Endothelial cell (in vitro differentiated cells): Measurements from ENCODE around the gene DDX49. TPM values are rescaled to one million over a fixed set of nuclear protein-coding genes. Genes with fewer than 3 reads are reported as not detected.

Experiments used
- DNase-seq: peaks from one replicate; pipeline ENCODE4 v3.0.0; 2021; ENCODE audit warnings: low spot score
- H3K27ac Mint-ChIP-seq: one replicate; pipeline ENCODE4 v1.8.0; 2021; ENCODE audit warnings: mixed read lengths, inconsistent platforms; ENCODE audit not compliant: unreplicated experiment
- H3K27me3 Mint-ChIP-seq: one replicate; pipeline ENCODE4 v1.8.0; 2021; ENCODE audit warnings: mild to moderate bottlenecking, moderate library complexity, mixed read lengths, inconsistent platforms; ENCODE audit not compliant: unreplicated experiment
- H3K36me3 Mint-ChIP-seq: one replicate; pipeline ENCODE4 v1.8.0; 2021; ENCODE audit warnings: mild to moderate bottlenecking, low read depth, mixed read lengths, inconsistent platforms; ENCODE audit not compliant: unreplicated experiment
- H3K4me1 Mint-ChIP-seq: one replicate; pipeline ENCODE4 v1.8.0; 2021; ENCODE audit warnings: mild to moderate bottlenecking, mixed read lengths, inconsistent platforms; ENCODE audit not compliant: unreplicated experiment
- H3K4me3 Mint-ChIP-seq: one replicate; pipeline ENCODE4 v1.8.0; 2021; ENCODE audit warnings: mild to moderate bottlenecking, mixed read lengths, inconsistent platforms; ENCODE audit not compliant: unreplicated experiment
- H3K9me3 Mint-ChIP-seq: one replicate; pipeline ENCODE4 v1.8.0; 2021; ENCODE audit warnings: mixed read lengths, inconsistent platforms; ENCODE audit not compliant: unreplicated experiment
- CTCF ChIP-seq: fragments of 200-600 bp; sonication (generic); IDR thresholded peaks from one replicate; pipeline ENCODE4 v1.5.0; 2021; ENCODE audit warnings: antibody characterized with exemption; ENCODE audit not compliant: unreplicated experiment
- total RNA-seq: library from RNA; stranded (reverse); fragmentation: NEBNext Ultra II Directional; extraction: Animal tissue kit (Norgen Biotek cat#: 25700); gene quantifications from one replicate; pipeline ENCODE4 v1.2.1, GENCODE V29; 2021; ENCODE audit not compliant: unreplicated experiment

DDX49 gene
- total RNA-seq, 1 donor from 2014 or later = 33.7 TPM

DNA sequence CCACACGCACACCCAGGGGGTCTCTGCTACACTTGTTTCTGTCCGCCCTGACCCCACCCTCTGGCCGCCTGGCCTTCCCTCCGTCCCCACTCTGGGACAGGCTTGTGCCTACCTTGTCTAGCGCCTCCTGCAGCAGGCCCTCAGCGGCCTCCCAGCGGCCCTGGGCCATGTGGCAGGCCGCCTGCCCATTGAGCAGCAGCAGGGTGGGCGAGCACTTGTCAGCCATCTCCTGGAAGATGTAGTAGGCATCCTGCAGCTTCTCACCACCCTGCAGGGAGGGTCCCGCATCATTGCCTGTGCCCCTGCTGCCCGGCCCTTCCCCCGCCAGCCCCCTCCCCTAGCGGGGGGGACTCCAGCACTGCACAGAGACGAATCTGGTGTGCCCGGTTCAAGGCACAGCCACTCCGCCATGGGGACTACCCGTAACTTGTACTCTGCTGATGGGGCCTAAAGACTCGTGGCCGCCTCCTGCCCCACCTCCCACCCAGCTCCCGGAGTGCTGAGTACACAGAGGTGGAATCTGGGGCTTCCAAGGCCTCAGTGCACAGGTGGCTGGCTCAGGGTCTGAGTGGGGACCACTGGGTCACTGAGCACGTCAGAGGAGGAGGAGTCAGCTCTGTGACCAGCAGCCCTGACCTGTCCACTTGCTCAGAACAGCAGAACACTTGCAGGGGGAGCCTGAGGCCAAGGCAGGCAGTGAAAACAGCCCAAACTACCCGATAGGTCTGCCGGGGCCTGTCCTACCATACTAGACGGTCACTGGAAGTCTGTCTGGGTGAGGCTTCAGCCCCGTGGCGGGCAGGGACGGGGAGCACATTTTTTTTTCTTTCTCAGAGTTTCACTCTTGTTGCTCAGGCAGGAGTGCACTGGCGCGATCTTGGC is 16.1 kb upstream of the DDX49 start:
- H3K27ac Mint-ChIP-seq = no peak overlapping the region
- H3K4me3 Mint-ChIP-seq = no peak overlapping the region
- peaks cover 4% of the 10 kb centered on the region for H3K27me3 Mint-ChIP-seq

DNA sequence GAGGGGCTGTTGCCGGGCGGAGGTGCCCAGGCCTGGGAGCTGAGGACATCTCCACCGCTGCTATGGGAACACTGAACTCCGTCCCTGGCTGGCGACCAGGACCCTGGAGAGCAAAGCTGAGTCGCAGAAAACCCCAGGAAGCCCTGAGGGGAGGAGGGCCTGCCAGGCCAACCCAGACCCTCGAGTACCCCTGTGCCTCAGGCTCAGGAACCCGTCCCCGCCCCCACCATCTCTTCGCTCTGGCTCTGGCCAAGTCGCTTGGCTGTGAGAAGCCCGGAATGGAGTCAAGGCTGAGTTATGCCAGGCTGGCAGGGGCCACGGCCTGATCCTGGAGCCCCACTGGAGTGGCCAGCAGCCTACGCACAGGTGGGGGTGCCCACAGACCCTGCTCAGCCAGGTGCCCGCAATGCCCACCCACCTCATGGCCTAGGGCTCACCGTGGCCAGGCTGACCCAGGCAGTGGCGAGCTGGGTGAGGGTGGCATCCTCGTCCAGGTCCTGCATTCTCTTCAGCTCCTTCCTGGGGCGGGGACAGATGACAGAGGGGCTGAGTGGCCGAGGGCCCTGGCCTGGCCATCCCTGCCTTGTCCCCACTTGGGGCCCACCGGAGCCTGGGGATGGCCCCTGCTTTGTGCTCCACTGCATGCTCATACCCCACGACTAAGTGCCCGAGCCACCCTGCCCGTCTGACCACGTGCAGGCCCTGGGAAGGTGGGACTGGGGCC is 15.0 kb upstream of the DDX49 start:
- H3K4me1 Mint-ChIP-seq = no peaks in the 10 kb centered on the region
- no peak overlapping the region for H3K4me3 Mint-ChIP-seq
- no peak for DNase-seq
- H3K36me3 Mint-ChIP-seq = peaks cover 22% of the 10 kb centered on the region
- no peaks in the 10 kb centered on the region for H3K9me3 Mint-ChIP-seq
- no peak overlapping the region for H3K27ac Mint-ChIP-seq
- no peak for TF ChIP-seq CTCF
- H3K27me3 Mint-ChIP-seq = peaks cover 4% of the 10 kb centered on the region

More for the DNA sequence above, 16.1 kb upstream of the DDX49 start:
- Mint-ChIP-seq H3K4me1 (no peaks in the 10 kb centered on the region), H3K9me3 (no peaks in the 10 kb centered on the region), H3K36me3 (peaks cover 20% of the 10 kb centered on the region)
- no peak for TF ChIP-seq CTCF
- no peak for DNase-seq

DNA sequence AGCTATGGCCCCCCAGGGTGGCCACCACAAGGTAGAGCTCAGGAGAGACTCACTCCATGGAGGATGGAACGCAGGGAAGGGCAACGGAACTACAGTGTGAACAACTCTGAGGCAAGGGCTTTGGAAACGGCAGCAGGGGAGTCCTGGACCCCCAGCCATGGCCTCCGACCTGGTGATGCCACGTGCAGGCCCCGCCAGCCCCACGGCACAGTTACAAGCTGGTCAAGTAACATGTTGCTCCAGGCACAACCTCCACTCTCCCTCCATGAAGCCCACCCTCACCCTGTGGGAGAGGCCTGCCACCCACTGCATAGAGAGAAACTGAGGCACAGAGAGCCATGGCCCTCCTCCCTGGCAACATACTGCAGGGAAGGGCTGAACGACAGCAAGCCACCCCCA is 14.5 kb upstream of the DDX49 start:
- Mint-ChIP-seq H3K9me3 (no peaks in the 10 kb centered on the region), H3K4me1 (no peaks in the 10 kb centered on the region), H3K4me3 (peak overlapping the region; percentile 56), H3K36me3 (peaks cover 26% of the 10 kb centered on the region), H3K27ac (no peak overlapping the region), H3K27me3 (peaks cover 4% of the 10 kb centered on the region)
- no peak for DNase-seq
- TF ChIP-seq CTCF = no peak

DNA sequence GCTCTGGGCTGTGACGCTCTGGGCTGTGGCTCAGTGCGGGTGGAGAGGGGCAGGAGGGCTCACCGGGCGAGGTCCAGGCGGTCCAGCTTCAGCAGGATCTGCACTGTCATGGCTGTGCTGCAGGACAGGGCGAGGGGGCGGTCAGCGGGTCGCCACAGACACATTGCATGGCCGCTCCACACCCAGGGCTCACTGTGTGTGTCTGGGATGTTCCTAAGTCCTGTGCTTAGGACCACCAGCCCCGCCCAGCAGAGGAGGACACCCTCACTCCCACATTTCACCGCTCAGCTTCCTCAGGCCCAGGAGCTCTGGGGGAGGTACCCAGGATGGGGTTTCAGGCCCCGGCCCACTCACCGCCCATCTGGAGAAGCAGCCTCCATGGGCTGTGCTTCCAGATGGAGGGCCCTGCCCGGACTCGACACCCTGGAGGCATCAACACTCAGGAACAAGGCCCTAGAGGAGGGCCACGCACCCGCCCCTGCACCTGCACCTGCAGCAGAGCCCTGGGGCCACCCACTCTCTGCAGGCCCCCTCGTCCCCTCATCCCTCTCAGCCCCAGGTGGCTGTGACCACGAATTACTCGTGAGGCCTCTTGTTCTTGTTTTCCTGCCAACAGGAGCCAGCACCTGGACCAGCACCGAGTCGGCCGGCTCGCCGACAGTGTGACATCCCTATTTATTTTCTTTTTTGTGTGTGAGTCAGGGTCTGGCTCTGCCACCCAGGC is 13.8 kb upstream of the DDX49 start:
- DNase-seq = no peak
- H3K4me1 Mint-ChIP-seq = no peaks in the 10 kb centered on the region
- peak overlapping the region; percentile 56 for H3K4me3 Mint-ChIP-seq
- H3K27ac Mint-ChIP-seq = no peak overlapping the region
- peaks cover 4% of the 10 kb centered on the region for H3K27me3 Mint-ChIP-seq
- peaks cover 24% of the 10 kb centered on the region for H3K36me3 Mint-ChIP-seq
- no peak for TF ChIP-seq CTCF
- H3K9me3 Mint-ChIP-seq = no peaks in the 10 kb centered on the region
